Thymus (tissue), 11 donors: ENCODE results near the gene MAP2K5. TPM values are rescaled to one million over a fixed set of nuclear protein-coding genes. Genes with fewer than 3 reads are reported as not detected.
A peak's percentile ranks its signal among the peaks of the same experiment; 100 is the strongest.

Source experiments
- DNase-seq, 9 donors: peaks; one replicate each; pipeline ENCODE4 v3.0.0-alpha.2; 2013; ENCODE audit warnings: low spot score in 9 of 9, low read depth in 6 of 9, missing footprints in 1 of 9
- H3K27ac ChIP-seq, 2 donors: one replicate each; pipeline ENCODE4 v1.5.1; 2013; ENCODE audit warnings: control low read depth in 1 of 2, low read depth in 1 of 2, low read length in 1 of 2, mild to moderate bottlenecking in 1 of 2, moderate library complexity in 1 of 2
- H3K27me3 ChIP-seq, 2 donors: one replicate each; pipeline ENCODE4 v1.5.1; 2013; ENCODE audit warnings: low read length in 1 of 2; ENCODE audit not compliant: control insufficient read depth in 2 of 2, insufficient read depth in 1 of 2
- H3K36me3 ChIP-seq, 2 donors: one replicate each; pipeline ENCODE4 v1.5.1; 2013; ENCODE audit warnings: low read length in 1 of 2, mild to moderate bottlenecking in 1 of 2, moderate library complexity in 1 of 2; ENCODE audit not compliant: control insufficient read depth in 2 of 2, insufficient read depth in 2 of 2
- H3K4me1 ChIP-seq, 2 donors: one replicate each; pipeline ENCODE4 v1.5.1; 2013; ENCODE audit warnings: low read length in 2 of 2; ENCODE audit not compliant: control insufficient read depth in 2 of 2, insufficient read depth in 2 of 2
- H3K4me3 ChIP-seq, 2 donors: one replicate each; pipeline ENCODE4 v1.5.1; 2013; ENCODE audit warnings: low read length in 2 of 2, control low read depth in 1 of 2, mild to moderate bottlenecking in 1 of 2
- H3K9me3 ChIP-seq, 2 donors: one replicate each; pipeline ENCODE4 v1.5.1; 2013; ENCODE audit warnings: low read length in 1 of 2, mild to moderate bottlenecking in 1 of 2; ENCODE audit not compliant: control insufficient read depth in 2 of 2, insufficient read depth in 1 of 2
- WGBS: extraction: QIAGEN DNeasy Blood & Tissue Kit; methylation state at CpG from one replicate; pipeline ENCODE4 v1.1.7; 2013; 5-methylcytosine and 5-hydroxymethylcytosine counted together
- polyA plus RNA-seq: library from polyadenylated mRNA; stranded (reverse); fragments of 200-250 nt; gene quantifications from one replicate; pipeline ENCODE4 v1.2.3, GENCODE V29; 2013
- total RNA-seq: library from RNA; stranded (reverse); fragments of 120-200 nt; gene quantifications from one replicate; pipeline ENCODE4 v1.2.4, GENCODE V29; 2013
- donor health status: healthy.

The MAP2K5 gene
- total and polyA plus RNA-seq, 2 donors, result 9.4 to 16.3 TPM

DNA sequence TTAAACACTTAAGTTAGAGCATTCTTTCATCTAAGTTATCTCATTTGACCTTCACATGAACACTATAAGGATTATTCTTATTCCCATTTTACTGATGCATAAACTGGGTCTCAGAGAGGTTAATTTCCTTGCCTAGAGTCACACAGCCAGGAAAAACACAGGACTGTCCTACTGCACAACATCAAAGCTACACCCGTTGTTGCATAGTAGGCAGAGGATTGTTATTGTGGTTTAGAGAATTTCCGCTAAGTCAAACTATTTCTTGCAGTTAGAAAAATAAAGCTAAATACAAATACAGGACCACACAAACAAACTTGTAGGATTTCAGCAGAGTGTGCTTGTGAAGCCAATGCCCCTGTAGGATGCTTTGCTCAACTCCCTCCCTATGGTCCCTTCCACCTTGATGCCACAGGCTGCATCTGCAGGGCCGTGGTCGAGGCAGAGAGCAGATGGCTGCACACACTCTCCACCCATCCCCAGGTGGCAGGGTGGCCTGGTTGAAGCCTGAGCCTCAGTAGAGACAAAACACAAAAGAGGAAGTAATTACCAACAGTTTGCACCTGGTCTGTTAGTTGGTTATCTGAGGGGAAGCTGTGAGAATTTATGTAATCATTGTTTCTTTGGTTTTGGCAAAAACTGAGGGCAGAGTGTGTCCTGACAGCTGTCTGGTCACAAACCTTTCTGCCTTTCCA is 241.7 kb downstream of the MAP2K5 start:
- DNase-seq, result peak; percentile 65 to 95 (median 79)
- Histone ChIP-seq H3K4me3 (no peak overlapping the region), H3K9me3 (no peaks in the 10 kb centered on the region), H3K27me3 (no peaks in the 10 kb centered on the region), H3K27ac (peak overlapping the region; percentile 95 to 98), H3K4me1 (peaks cover 47 to 70% of the 10 kb centered on the region in 2 donors), H3K36me3 (no peaks in the 10 kb centered on the region)
- WGBS, result 5% methylated on average over 4 of the region's 4 CpGs

DNA sequence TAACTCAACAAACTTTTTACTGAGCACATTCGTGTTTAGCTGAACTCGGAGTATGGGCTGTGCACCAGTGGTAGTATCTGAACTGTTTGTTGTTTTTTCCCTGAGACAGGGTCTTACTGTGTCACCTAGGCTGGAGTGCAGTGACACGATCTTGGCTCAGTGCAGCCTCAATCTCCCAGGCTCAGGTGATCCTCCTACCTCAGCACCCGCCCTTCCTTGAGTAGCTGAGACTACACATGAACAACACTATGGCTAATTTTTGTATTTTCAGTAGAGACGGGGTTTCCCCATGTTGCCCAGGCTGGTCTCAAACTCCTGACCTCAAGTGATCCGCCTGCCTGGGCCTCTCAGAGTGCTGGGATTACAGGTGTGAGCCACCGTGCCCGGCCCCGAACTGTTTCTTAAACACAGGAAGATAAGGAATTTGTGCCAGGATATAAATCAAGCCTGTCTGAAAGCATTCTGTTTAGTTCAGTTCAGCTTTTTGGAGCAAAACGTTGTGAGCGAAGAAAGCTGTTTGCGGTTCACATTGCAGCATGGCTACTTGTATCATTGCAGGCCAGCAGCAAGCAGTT is 242.4 kb downstream of the MAP2K5 start:
- Histone ChIP-seq H3K9me3 (no peaks in the 10 kb centered on the region), H3K4me1 (peaks cover 41 to 66% of the 10 kb centered on the region in 2 donors), H3K27ac (peak overlapping the region; percentile 95 to 98), H3K4me3 (no peak overlapping the region), H3K36me3 (no peaks in the 10 kb centered on the region), H3K27me3 (no peaks in the 10 kb centered on the region)
- WGBS, result 52% methylated on average over 12 of the region's 12 CpGs
- DNase-seq, result no peak

DNA sequence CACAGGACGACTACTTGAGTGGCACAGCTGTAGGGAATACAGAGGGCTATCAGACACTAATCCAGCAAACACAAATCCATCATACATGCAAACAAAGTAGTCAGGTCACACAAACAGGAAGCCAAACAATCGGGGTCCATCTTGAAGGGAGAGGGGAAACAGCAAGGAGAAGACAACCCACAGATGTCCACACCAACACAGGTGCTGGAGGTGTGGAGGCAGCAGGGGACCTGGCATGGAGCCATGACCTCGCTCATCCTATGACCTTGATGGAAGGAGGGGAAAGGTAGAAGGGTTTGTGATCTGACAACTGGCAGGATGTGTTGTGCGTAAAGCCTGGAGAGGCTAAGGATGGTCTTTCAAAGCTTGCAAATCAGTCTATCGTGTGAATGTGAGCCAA is 242.9 kb downstream of the MAP2K5 start:
- no peaks in the 10 kb centered on the region for H3K36me3 ChIP-seq
- H3K4me3 ChIP-seq, result no peak overlapping the region
- no peaks in the 10 kb centered on the region for H3K9me3 ChIP-seq
- 51% methylated on average over 5 of the region's 5 CpGs for WGBS
- H3K27ac ChIP-seq, result peak overlapping the region; percentile 95 to 98
- H3K27me3 ChIP-seq, result no peaks in the 10 kb centered on the region
- DNase-seq, result peak in 3 of 9 donors; percentile 24 to 66 (median 36)
- peaks cover 39 to 69% of the 10 kb centered on the region in 2 donors for H3K4me1 ChIP-seq

DNA sequence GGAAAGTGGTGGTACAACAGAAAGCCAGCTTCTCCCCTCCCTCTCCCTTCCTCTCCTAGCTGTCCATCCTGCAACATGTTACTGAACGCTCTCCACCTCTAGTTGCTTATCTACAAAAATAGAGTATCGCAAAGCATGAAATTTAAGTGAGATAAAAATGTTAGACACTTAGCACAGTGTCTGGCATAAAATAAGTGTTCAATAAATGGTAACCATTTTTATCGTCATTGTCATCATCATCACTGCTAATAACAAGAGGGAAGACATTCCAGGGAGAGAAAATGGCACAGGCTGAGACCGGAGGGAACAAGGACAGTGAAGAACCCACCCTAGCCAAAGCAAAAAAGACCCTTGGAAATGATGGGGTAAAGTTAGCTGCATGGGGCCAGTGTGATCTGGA is 244.1 kb downstream of the MAP2K5 start:
- 99% methylated on average over 4 of the region's 4 CpGs for WGBS
- no peaks in the 10 kb centered on the region for H3K27me3 ChIP-seq
- no peak for DNase-seq
- no peak overlapping the region for H3K4me3 ChIP-seq
- H3K27ac ChIP-seq, result peak overlapping the region in 1 of 2 donors; percentile 98
- H3K9me3 ChIP-seq, result no peaks in the 10 kb centered on the region
- no peaks in the 10 kb centered on the region for H3K36me3 ChIP-seq
- peaks cover 48 to 73% of the 10 kb centered on the region in 2 donors for H3K4me1 ChIP-seq

DNA sequence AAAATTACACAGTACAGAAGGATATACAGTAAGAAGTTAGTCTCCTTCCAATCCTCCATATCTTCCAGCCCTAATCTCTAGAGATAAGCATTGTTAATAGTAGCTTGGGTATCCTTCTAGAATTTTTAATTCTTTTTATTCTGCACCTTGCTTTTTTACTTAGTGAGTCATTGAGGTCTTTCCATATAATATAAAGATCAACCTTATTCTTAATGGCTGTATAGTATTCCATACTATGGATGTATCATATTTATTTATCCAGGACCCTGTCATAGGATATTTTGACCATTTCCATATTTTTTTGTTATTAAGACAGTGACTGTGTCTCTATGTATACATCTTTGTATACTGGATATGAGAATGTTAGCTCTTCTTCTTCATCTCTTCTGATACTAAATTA is 246.5 kb downstream of the MAP2K5 start:
- no peak overlapping the region for H3K4me3 ChIP-seq
- peaks cover 34 to 55% of the 10 kb centered on the region in 2 donors for H3K4me1 ChIP-seq
- H3K27ac ChIP-seq, result no peak overlapping the region
- no peak for DNase-seq
- H3K36me3 ChIP-seq, result no peaks in the 10 kb centered on the region
- H3K27me3 ChIP-seq, result no peaks in the 10 kb centered on the region
- no peaks in the 10 kb centered on the region for H3K9me3 ChIP-seq

DNA sequence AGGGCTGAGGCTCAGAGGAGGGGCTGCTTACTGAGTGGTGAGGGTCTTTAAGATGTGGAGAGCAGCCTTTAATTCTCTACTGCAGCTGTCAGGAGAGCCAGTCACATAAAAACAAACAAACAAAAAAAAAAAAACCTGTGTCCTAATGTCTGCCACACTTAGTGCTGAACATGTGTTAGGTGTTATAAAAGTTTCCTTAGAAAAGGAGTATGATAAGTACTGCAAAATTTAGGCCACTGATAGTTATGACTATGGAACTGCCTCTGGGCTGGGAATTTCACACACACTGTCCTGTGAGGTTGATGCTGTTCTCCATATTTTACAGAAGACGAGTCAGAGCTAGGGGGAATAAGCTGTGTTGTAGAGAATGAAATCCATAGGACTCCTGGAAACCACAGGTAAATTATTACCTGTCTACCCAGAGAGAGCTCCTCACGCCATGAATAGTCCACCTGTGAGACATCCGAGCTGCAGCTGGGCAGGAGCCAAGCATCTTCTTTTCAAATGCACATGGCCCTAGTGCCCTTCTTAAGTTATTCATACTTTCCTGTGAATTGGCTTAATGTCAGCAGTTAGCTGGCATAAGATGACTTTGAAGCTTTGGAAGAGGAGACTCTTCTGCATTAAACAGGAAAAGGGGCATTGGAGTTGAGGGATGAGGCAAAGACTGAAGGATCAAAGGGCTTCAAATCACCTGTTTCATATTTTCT is 248.3 kb downstream of the MAP2K5 start:
- Histone ChIP-seq H3K9me3 (no peaks in the 10 kb centered on the region), H3K27me3 (no peaks in the 10 kb centered on the region), H3K4me3 (no peak overlapping the region), H3K4me1 (peaks cover 19 to 38% of the 10 kb centered on the region in 2 donors), H3K36me3 (peaks cover 0 to 2% of the 10 kb centered on the region in 2 donors), H3K27ac (no peak overlapping the region)
- WGBS, result 98% methylated on average over 3 of the region's 3 CpGs
- DNase-seq, result peak in 1 of 9 donors; percentile 9

DNA sequence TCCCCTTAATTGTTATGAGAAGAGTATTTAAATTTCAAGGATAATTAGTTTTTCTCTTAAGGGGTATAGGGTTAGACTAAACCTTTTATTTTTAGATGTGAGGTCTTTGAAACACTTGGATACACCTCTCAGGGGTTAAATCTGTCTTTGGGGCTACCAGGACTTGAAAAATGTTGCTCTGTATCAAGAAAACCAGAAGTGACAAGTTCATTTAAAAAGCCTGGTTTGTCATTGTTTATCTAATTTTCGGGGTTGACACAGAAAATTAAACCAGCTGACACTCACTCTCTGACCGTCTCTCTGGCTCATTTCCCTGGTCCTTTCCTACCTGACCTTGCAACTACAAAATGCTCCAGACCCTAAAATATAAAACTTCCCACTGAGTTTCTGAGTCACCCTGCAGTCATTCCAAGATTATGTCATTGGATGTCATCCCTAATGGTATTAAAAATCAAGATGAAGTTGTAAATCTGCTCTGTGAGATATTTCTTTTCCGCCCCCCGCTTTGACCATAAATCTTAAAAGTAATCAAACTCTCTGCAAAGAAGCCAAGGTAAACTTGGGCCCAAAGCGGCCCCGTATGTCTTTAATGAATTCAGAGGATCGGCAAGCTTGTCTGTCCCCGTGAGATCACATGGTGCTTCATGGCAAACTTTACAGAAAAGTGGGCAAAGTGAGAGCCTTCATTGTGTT is 249.9 kb downstream of the MAP2K5 start:
- H3K27ac ChIP-seq, result no peak overlapping the region
- WGBS, result 95% methylated on average over 8 of the region's 8 CpGs
- peaks cover 2 to 3% of the 10 kb centered on the region in 2 donors for H3K36me3 ChIP-seq
- no peak for DNase-seq
- no peak overlapping the region for H3K4me3 ChIP-seq
- H3K9me3 ChIP-seq, result no peaks in the 10 kb centered on the region
- H3K27me3 ChIP-seq, result no peaks in the 10 kb centered on the region
- peaks cover 18 to 32% of the 10 kb centered on the region in 2 donors for H3K4me1 ChIP-seq

DNA sequence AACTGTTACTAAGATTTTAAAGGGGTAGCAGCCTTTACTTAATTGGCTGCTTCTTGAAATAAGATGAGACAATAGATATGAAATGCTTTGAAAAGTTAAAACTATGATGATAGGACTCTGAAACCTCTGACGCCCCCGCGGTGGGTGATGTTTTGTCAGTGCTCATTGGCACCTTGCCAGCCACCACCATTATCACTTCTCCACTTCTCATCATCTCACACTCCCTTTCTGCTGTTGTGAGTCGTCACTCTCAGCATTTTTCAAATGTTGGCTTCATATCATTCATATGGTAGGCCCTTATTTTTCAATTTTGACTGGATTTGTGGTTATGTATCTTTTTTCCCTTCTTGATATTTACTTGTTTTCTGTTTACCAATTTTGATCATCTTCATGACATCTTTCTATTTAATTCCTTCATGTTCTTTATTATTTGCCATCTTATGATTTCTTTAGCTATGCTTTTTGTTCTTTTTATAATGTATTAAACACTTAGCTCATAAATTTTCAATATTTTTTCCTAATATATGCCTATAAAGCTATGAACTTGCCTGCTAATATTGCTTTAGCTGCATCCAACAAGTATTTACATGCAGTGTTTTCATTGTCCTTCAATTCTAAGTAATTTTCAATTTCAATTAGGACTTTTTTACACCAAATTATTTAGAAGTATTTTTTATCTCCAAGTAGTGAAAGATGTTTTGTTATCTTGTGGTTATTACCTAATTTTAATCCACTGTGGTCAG is 252.5 kb downstream of the MAP2K5 start:
- H3K4me1 ChIP-seq, result peaks cover 23 to 32% of the 10 kb centered on the region in 2 donors
- peaks cover 6 to 9% of the 10 kb centered on the region in 2 donors for H3K36me3 ChIP-seq
- WGBS, result 52% methylated on average over 4 of the region's 4 CpGs
- H3K27me3 ChIP-seq, result no peaks in the 10 kb centered on the region
- DNase-seq, result peak in 2 of 9 donors; percentile 12 to 28
- H3K9me3 ChIP-seq, result no peaks in the 10 kb centered on the region
- no peak overlapping the region for H3K27ac ChIP-seq
- no peak overlapping the region for H3K4me3 ChIP-seq
